Neuronal stem cell (in vitro differentiated cells): ENCODE results near the gene SYNGR3. TPM values are rescaled to one million over a fixed set of nuclear protein-coding genes. Genes with fewer than 3 reads are reported as not detected.

ENCODE experiments used
- DNase-seq: peaks from one replicate; pipeline ENCODE4 v3.0.0-alpha.2; 2013; ENCODE audit warnings: low spot score
- H2AFZ ChIP-seq: one replicate; pipeline ENCODE4 v1.6.1; 2013; ENCODE audit warnings: mild to moderate bottlenecking, low read length, inconsistent platforms
- H2AK5ac ChIP-seq: 2 replicates; pipeline ENCODE4 v1.6.1; 2013; ENCODE audit warnings: low read depth, mild to moderate bottlenecking, inconsistent platforms, low read length, moderate library complexity, mixed read lengths
- H2BK120ac ChIP-seq: 2 replicates; pipeline ENCODE4 v1.6.1; 2013; ENCODE audit warnings: low read depth, mild to moderate bottlenecking, inconsistent platforms, low read length, moderate library complexity, mixed read lengths
- H2BK12ac ChIP-seq: one replicate; pipeline ENCODE4 v1.6.1; 2013; ENCODE audit warnings: low read length, inconsistent platforms
- H2BK15ac ChIP-seq: 2 replicates; pipeline ENCODE4 v1.6.1; 2013; ENCODE audit warnings: mild to moderate bottlenecking, low read length, inconsistent platforms, mixed read lengths
- H2BK5ac ChIP-seq: one replicate; pipeline ENCODE4 v1.6.1; 2013; ENCODE audit warnings: inconsistent platforms, mild to moderate bottlenecking, low read length, moderate library complexity
- H3K14ac ChIP-seq: one replicate; pipeline ENCODE4 v1.6.1; 2013; ENCODE audit warnings: low read length, inconsistent platforms
- H3K18ac ChIP-seq: 2 replicates; pipeline ENCODE4 v1.6.1; 2013; ENCODE audit warnings: low read length, inconsistent platforms
- H3K23ac ChIP-seq: 2 replicates; pipeline ENCODE4 v1.6.1; 2013; ENCODE audit warnings: low read depth, mild to moderate bottlenecking, mixed read lengths, low read length, inconsistent platforms; ENCODE audit not compliant: poor library complexity
- H3K27ac ChIP-seq: replicated peaks from 3 replicates; pipeline ENCODE4 v1.5.1; 2013; ENCODE audit warnings: low read length, inconsistent platforms
- H3K27me3 ChIP-seq, 3 experiments: 2 replicates each; pipeline ENCODE4 v1.6.1; 2013; ENCODE audit warnings: low read length in 3 of 3, mild to moderate bottlenecking in 2 of 3, inconsistent platforms in 1 of 3, low read depth in 1 of 3, mixed read lengths in 1 of 3, moderate library complexity in 1 of 3; ENCODE audit not compliant: control insufficient read depth in 3 of 3, insufficient read depth in 3 of 3
- H3K36me3 ChIP-seq, 2 donors: replicated peaks in 1 of 2; 2 replicates each; pipeline ENCODE4 v1.6.1; 2013; ENCODE audit warnings: low read length in 2 of 2; ENCODE audit not compliant: control insufficient read depth in 2 of 2, insufficient read depth in 2 of 2
- H3K4ac ChIP-seq: 2 replicates; pipeline ENCODE4 v1.6.1; 2013; ENCODE audit warnings: inconsistent platforms, mild to moderate bottlenecking, low read length, moderate library complexity
- H3K4me1 ChIP-seq, 2 donors: 1 replicate in 1 of 2; 2 replicates in 1 of 2; pipeline ENCODE4 v1.6.1; 2013; ENCODE audit warnings: low read length in 2 of 2, low read depth in 1 of 2; ENCODE audit not compliant: control insufficient read depth in 2 of 2, insufficient read depth in 1 of 2
- H3K4me2 ChIP-seq: one replicate; pipeline ENCODE4 v1.6.1; 2013; ENCODE audit warnings: mild to moderate bottlenecking, low read length, inconsistent platforms; ENCODE audit not compliant: insufficient read depth, poor library complexity, severe bottlenecking
- H3K4me3 ChIP-seq, 2 donors: 2 replicates each; pipeline ENCODE4 v1.5.1; 2013; ENCODE audit warnings: low read length in 2 of 2, mild to moderate bottlenecking in 2 of 2, inconsistent platforms in 1 of 2, moderate library complexity in 1 of 2
- H3K79me1 ChIP-seq: one replicate; pipeline ENCODE4 v1.6.1; 2013; ENCODE audit warnings: low read depth, mild to moderate bottlenecking, inconsistent platforms, low read length, moderate library complexity
- H3K9ac ChIP-seq: one replicate; pipeline ENCODE4 v1.6.1; 2013; ENCODE audit warnings: mild to moderate bottlenecking, low read depth, low read length, inconsistent platforms; ENCODE audit not compliant: poor library complexity
- H3K9me3 ChIP-seq, 2 donors: replicated peaks in 1 of 2; 2 replicates each; pipeline versions ENCODE3 to v1.6.1; 2013; ENCODE audit warnings: low read length in 2 of 2, mild to moderate bottlenecking in 2 of 2, inconsistent platforms in 1 of 2, low read depth in 1 of 2, mixed read lengths in 1 of 2, moderate library complexity in 1 of 2; ENCODE audit not compliant: control insufficient read depth in 2 of 2, insufficient read depth in 1 of 2
- H4K8ac ChIP-seq: one replicate; pipeline ENCODE4 v1.6.1; 2013; ENCODE audit warnings: low read depth, mild to moderate bottlenecking, inconsistent platforms, low read length, moderate library complexity
- H4K91ac ChIP-seq: one replicate; pipeline ENCODE4 v1.6.1; 2013; ENCODE audit warnings: low read length, low read depth, mild to moderate bottlenecking, inconsistent platforms; ENCODE audit not compliant: poor library complexity
- WGBS, 2 donors: extraction: QIAGEN DNeasy Blood & Tissue Kit; methylation state at CpG; one replicate each; pipeline ENCODE4 v1.1.7; 2013; ENCODE audit warnings: missing lambda C conversion rate in 2 of 2, mixed read lengths in 1 of 2; ENCODE audit not compliant: insufficient read length in 2 of 2, insufficient replicate concordance in 1 of 2; ENCODE audit errors: extremely low coverage in 2 of 2; 5-methylcytosine and 5-hydroxymethylcytosine counted together
- polyA plus RNA-seq, 2 experiments: library from polyadenylated mRNA; stranded (reverse); fragments of 200-250 nt; gene quantifications; one replicate each; pipeline ENCODE4 v1.2.3, GENCODE V29; 2013

Gene SYNGR3, protein sequence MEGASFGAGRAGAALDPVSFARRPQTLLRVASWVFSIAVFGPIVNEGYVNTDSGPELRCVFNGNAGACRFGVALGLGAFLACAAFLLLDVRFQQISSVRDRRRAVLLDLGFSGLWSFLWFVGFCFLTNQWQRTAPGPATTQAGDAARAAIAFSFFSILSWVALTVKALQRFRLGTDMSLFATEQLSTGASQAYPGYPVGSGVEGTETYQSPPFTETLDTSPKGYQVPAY
- polyA plus RNA-seq (2013, experiment 1 of 2), result 17.3 TPM
- 17.9 TPM for polyA plus RNA-seq (2013, experiment 2 of 2)

DNA sequence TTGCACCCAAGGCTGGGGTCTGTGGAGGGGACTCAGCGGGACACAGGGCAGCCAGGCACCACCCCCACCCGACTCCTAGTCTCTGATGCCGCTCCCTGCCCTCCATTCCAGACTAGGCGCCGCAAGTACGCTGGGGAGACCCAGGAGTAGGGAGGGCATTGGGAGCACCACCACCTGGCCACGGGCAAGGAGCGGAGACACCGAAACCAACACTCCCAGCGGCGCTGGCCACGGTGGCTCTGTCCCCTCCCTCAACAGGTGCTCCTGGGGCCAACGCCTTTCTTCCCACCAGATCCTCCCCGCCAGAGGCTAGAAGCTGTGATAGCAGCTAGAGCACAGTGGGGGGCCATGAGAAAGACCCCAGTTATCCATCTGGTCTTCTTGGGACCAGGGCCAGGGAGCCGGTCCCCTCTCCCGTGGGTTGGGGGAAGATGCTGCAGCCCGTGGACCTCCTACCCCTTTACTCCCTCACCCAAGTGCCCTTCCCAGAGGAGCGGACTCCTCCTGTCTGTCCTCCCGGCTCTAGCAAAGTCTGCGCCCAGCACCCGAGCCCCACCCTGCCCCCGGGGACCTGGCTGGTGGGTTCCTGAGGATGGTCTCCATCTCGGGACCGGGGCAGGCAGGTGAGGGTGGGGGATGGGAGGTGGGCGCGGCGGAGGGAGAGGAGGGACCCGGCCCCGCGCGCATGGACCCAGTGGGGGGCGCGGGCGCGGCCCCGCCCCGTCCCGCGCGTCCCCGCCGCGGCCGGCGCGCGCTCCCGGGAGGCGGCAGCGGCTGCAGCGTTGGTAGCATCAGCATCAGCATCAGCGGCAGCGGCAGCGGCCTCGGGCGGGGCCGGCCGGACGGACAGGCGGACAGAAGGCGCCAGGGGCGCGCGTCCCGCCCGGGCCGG is at the start of gene SYNGR3:
Gene SYNGR3, plus strand, starts transcription at position 762 of the 892 bp plus-strand sequence. CDS start 133 bp downstream, outside the sequence.
- Histone ChIP-seq H2AFZ (peak within 1 kb of the TSS; percentile 87), H3K36me3 (peaks cover 22 to 24% of the 10 kb centered on the region in 2 donors), H2BK15ac (peak within 1 kb of the TSS; percentile 88), H3K9ac (peak within 1 kb of the TSS; percentile 72), H2BK12ac (peak within 1 kb of the TSS; percentile 73), H3K4me3 (peak within 1 kb of the TSS; percentile 41 to 85), H2BK120ac (peak within 1 kb of the TSS; percentile 91), H3K23ac (peak within 1 kb of the TSS; percentile 96), H4K8ac (no peak within 1 kb of the TSS), H2AK5ac (peak within 1 kb of the TSS; percentile 94), H3K18ac (peak within 1 kb of the TSS; percentile 97), H3K4me1 (peaks cover 19 to 25% of the 10 kb centered on the region in 2 donors), H3K4ac (peak within 1 kb of the TSS; percentile 66), H3K14ac (peak within 1 kb of the TSS; percentile 89), H3K79me1 (peaks cover 10% of the 10 kb centered on the region), H2BK5ac (peak within 1 kb of the TSS; percentile 98), H4K91ac (no peak within 1 kb of the TSS), H3K4me2 (peak within 1 kb of the TSS; percentile 86), H3K27me3 (peaks cover 18 to 37% (median 34%) of the 10 kb centered on the region in 3 experiments), H3K27ac (no peak within 1 kb of the TSS), H3K9me3 (peaks cover 0 to 4% of the 10 kb centered on the region in 2 donors)
- no peak for DNase-seq
- WGBS, 2 donors, result no CpG with 5 or more reads among the region's 67 CpGs

DNA sequence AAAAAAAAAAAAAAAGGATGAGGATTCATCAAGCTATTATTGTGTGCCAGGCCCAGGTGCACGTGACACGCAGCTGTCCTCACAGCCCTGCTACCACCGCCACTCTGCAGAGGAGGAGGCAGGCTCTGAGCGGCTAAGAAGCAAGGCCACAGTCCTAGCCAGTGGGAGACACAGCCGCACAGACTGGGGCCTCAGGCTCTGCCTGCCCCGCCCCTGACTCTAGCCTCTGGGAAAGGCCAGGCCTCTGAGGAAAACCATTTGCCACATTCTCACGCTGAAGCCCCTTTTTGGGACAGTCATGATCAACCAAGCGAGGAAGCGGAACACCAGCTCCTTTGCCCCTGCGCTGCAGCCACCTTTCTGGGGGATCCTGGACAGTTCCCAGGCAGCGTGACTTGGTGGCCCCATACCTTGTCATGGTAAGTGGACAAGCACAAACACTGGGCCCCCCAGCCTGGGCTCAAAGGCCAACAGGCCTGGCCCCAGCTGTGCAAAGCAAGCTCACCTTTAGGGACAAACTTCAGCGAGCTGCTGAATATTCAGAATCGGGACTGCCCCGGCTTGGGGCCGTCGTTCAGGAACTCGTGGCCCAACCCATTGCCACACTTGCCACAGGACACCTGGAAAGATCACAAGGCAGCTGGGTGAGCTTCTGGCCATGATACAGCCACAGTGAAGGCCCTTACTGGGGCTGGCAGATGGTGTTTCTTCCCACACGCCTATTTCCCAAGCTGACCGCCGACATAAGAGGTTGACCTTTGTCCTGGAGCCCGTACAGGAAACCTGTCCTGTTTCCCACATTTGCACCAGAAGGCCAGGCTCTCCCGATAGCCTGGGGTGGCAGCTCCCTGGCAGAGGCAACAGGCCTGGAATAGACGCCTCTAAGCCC is 49.3 kb upstream of the SYNGR3 start:
- no peak overlapping the region for H3K4me3 ChIP-seq
- no peak overlapping the region for H2AFZ ChIP-seq
- DNase-seq, result no peak
- H3K4me1 ChIP-seq, result peaks cover 6 to 10% of the 10 kb centered on the region in 2 donors
- WGBS, 2 donors, result no CpG with 5 or more reads among the region's 23 CpGs
- H3K4me2 ChIP-seq, result no peak overlapping the region
- H4K91ac ChIP-seq, result no peak overlapping the region
- H2BK5ac ChIP-seq, result peak overlapping the region; percentile 48
- H2BK15ac ChIP-seq, result no peak overlapping the region
- H3K9ac ChIP-seq, result peak overlapping the region; percentile 44
- no peak overlapping the region for H2BK12ac ChIP-seq
- H3K23ac ChIP-seq, result no peak overlapping the region
- no peak overlapping the region for H3K27ac ChIP-seq
- peaks cover 13 to 30% of the 10 kb centered on the region in 2 donors for H3K36me3 ChIP-seq
- no peak overlapping the region for H3K4ac ChIP-seq
- H3K79me1 ChIP-seq, result no peaks in the 10 kb centered on the region
- H2AK5ac ChIP-seq, result no peak overlapping the region
- H3K14ac ChIP-seq, result no peak overlapping the region
- H4K8ac ChIP-seq, result no peak overlapping the region
- H3K18ac ChIP-seq, result no peak overlapping the region
- H3K9me3 ChIP-seq, result no peaks in the 10 kb centered on the region
- no peak overlapping the region for H2BK120ac ChIP-seq
- peaks cover 0 to 3% (median 0%) of the 10 kb centered on the region in 3 experiments for H3K27me3 ChIP-seq

DNA sequence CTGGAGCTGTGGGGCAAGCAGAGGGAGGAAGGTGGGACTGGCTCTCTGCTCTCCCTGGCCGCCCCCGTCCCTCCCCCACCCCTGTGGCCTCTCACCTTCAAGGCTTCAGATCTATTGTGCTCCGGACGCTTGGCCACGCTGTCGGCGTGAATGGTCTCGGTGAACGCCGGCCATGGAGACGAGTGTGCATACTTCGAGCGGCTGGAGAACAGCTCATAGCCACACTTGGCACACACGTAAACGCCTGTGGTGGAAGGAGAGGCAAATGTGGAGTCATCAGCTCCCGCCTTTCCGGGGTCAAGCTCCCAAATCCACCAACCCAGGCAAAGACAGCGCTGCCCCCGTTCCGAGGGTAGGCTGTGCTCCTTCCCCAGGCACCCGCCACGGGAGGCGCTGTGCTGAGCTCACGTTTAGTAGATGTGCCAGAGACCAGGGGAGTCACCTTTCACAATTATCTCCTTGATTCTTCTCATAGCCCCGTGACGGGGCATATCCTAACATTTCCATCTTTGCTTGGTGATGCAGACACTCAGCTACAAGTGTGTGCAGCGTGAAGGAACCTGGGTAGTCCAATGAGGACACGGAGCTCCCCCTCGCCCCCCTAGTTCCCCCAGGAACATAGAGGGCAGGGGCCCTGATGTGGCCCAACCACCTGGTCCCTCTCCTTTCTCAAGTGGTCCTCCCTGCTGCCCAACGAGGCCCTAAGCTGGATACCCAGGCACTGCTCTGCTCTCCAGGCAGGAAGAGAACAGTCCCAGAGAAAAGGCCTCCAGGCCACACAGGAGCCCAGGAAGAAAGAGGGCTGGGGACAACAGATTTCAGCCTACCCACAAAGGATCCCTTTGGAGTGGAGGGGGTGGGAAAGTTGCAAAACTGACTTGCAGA is 48.4 kb upstream of the SYNGR3 start:
- WGBS, 2 donors, result no CpG with 5 or more reads among the region's 30 CpGs
- H3K27ac ChIP-seq, result no peak overlapping the region

More for the DNA sequence above, 48.4 kb upstream of the SYNGR3 start:
- no peak overlapping the region for H3K14ac ChIP-seq
- H3K36me3 ChIP-seq, result peaks cover 13 to 30% of the 10 kb centered on the region in 2 donors
- no peaks in the 10 kb centered on the region for H3K79me1 ChIP-seq
- H2AFZ ChIP-seq, result no peak overlapping the region
- no peak overlapping the region for H3K23ac ChIP-seq
- H3K4me3 ChIP-seq, result peak overlapping the region in 1 of 2 donors; percentile 73
- no peak overlapping the region for H2BK120ac ChIP-seq
- peaks cover 0 to 7% (median 0%) of the 10 kb centered on the region in 3 experiments for H3K27me3 ChIP-seq
- H4K8ac ChIP-seq, result no peak overlapping the region
- no peak overlapping the region for H3K9ac ChIP-seq
- no peak overlapping the region for H3K18ac ChIP-seq
- H2BK5ac ChIP-seq, result peak overlapping the region; percentile 48
- H3K4me1 ChIP-seq, result peaks cover 6 to 9% of the 10 kb centered on the region in 2 donors
- DNase-seq, result no peak
- no peak overlapping the region for H4K91ac ChIP-seq
- H2BK15ac ChIP-seq, result no peak overlapping the region
- H2BK12ac ChIP-seq, result no peak overlapping the region
- no peak overlapping the region for H3K4me2 ChIP-seq
- H3K4ac ChIP-seq, result no peak overlapping the region
- H2AK5ac ChIP-seq, result no peak overlapping the region
- H3K9me3 ChIP-seq, result no peaks in the 10 kb centered on the region
